Stimulated activated CD4-positive, alpha-beta T cell treated with anti-CD3 and anti-CD28 coated beads, Interleukin-15, amount 100 ng/mL, for 48 hours (primary cell): Measurements from ENCODE around the gene MORC1.
"Not testable (repeated sequence)": the region's sequence is repeated elsewhere in the genome, so short reads cannot be mapped to it uniquely, and the experiment has no call there.

Source experiments
- DNase-seq, 2 donors: peaks; one replicate each; pipeline ENCODE4 v3.0.0-alpha.2; 2020; ENCODE audit warnings: low read depth in 2 of 2

The MORC1 gene

DNA sequence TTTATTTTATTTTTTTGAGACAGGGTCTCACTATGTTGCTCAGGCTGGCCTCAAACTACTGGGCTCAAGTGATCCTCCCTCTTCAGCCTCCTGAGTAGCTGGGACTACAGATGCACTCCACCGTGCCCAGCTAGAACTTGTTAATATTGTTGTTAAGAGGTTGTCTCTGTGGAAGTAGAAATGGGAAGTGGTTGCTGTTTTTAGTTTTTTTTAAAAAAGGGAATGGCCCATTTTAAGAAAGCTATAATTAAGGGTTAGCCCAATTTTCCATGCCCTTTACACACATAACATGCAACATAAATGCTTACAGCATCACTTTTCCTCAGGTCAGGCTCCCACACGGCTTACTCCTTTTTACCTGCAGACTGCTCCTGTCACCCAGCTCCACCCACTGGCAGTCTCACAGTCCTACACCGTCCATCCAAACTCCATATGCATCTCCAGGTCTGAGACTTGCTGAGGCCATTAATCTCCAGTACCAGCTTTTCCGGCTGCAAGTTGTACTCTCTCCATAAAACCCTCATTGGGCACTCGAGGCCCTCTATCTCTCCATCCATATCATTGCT lies 19.8 kb downstream of the MORC1 start:
- DNase-seq, result no peak

- DNase-seq, result no peak
Measured at GRCh38 chr3:109095166-109095565, 22.8 kb downstream of the MORC1 start.

DNA sequence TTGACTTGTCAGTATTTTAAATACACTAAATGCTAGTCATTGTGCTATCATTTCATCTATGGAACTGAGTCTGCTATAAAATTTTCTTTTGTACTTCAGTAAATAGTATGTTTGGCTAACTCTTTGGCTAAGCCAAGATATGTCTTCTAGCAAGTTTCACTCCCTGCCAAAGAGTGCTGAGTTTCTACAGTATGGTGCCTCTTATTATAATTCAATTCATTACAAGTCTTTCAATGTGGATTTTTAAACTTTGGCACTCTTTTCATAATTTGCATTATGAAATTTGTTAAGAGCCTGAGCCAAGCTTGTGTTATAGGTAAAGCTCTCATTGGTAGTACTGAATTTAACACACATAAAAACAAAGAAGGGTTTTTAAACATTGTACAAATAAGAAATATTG lies 24.4 kb downstream of the MORC1 start:
- DNase-seq, result no peak

- no peak for DNase-seq
Measured at GRCh38 chr3:109091846-109092245, 26.1 kb downstream of the MORC1 start.

DNA sequence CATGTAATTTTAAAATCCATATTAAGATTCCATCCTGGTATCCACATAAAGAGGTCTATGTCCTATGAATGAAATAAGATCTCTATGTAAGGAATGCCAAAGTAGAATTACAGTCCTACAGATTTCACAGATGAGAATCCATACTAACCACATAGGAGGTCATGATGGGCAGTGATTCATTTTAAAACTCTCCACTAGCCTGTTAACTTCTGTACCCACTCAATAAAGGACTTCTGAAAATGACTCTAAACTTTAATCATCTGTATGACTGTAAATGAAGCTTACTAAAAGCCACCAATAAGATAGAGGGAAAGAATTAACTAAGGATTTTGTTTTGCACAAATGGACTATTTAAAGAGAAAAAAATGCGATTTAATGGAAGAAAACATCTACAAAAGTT lies 28.7 kb downstream of the MORC1 start:
- no peak for DNase-seq

GRCh38 chr3:109081746-109082510 lies 36.0 kb downstream of the MORC1 start:
- peak in 1 of 2 donors; percentile 2 for DNase-seq

- not testable (repeated sequence) for DNase-seq
Measured at GRCh38 chr3:109080090-109080489, 37.8 kb downstream of the MORC1 start.

GRCh38 chr3:109073116-109073515 lies 44.8 kb downstream of the MORC1 start:
- no peak for DNase-seq

DNA sequence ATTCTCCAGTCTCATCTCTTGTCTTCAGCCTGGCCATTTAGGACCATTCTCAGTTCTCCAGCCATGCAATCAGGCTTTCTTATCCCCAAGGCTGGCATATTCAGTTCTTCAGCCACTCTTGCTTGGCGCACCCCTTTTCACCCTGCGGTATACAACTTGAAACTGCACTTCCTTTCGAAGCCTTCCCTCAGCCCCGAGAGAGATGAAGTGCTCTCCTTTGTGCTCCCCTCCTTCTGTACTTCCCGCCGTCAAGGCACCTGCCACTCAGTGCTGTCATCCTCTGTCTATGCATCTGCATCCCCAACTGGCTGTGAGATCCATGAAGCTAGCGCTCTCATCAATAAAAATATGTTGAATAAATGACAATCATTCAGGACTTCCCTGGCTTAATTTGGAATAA lies 45.7 kb downstream of the MORC1 start:
- no peak for DNase-seq

- no peak for DNase-seq
Measured at GRCh38 chr3:109071350-109072142, 46.4 kb downstream of the MORC1 start.

GRCh38 chr3:109070211-109070610 lies 47.7 kb downstream of the MORC1 start:
- no peak for DNase-seq

DNA sequence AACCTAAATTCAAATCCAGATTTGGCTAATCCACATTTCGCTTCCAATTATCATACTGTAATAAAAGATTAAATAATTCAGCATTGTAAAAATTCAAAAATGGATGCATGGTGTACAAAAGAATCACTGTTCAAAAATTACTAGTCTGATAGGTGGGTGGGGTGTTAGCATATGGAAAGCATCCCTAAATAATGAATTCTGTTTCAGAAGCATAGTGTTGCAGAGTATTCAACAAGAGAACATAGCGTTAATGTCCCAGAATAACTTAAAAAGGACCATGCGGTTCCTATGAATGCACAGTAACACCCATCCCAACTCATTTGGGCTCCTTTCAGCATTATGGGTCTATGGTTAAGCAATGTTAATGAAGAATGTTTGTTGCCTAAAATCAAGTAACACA lies 51.1 kb downstream of the MORC1 start:
- DNase-seq, result no peak

GRCh38 chr3:109059264-109059663 lies 58.7 kb downstream of the MORC1 start:
- DNase-seq, result no peak

- no peak for DNase-seq
Measured at GRCh38 chr3:109057616-109058015, 60.3 kb downstream of the MORC1 start.

- no peak for DNase-seq
Measured at GRCh38 chr3:109057056-109057455, 60.9 kb downstream of the MORC1 start.

- DNase-seq, result peak in 1 of 2 donors; percentile 3
Measured at GRCh38 chr3:109050591-109051167, 67.3 kb downstream of the MORC1 start.

DNA sequence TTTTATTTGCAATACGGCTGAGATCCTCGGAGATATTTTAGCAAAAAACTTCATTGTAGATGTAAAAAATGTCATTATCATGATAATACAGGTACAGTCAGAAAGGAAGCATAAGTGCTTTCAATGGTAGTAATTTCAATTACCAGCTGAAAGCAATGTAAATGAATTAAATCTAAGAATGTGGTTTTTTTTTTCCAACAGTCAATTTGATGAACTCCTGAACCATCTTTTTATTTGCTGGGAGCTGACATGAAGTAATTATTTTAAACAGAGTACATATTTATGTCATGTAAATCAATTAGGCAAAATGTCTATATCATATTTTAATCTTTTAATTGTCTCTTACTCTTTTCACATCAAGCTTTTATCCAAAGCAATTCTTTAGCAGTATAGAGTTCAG lies 70.6 kb downstream of the MORC1 start:
- no peak for DNase-seq

DNA sequence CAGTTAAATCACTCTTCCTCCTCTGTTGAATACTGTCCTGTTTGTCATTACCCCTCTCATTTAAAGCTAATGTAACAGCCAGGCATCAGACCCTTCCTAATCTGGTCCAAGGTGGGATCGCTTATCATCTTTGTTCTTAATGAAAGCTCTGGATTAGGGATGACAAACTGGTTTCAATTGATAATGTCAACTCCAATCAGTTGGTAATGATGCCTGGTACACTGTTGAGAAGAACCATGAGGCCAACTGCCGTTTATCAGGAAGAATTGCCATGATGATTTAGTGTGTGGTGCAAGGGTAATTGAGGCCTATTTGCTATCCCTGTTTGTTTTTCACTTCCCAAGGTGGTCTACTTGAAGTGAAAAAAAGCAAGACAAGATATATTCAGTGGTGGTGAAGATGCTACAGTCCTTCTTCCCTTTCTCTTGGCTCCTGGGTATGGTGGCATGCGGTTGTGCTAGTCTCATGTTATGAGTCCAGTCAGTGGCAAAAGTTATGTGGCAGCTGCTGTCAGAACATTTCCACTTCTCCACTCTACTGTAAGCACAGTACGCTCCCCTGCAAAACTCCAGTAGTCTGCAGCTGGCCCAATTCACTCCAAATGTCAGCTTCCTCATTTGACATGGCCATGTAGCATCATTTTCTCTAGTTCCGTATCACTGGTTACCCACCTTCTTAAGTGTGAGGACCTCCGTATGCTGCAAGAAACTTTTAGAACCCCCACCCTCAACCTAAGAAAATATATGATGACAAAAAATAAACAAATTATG lies 72.5 kb downstream of the MORC1 start:
- no peak for DNase-seq

GRCh38 chr3:109035082-109035481 lies 82.9 kb downstream of the MORC1 start:
- no peak for DNase-seq

GRCh38 chr3:109033000-109033660 lies 84.8 kb downstream of the MORC1 start:
- no peak for DNase-seq

- DNase-seq, result no peak
Measured at GRCh38 chr3:109028753-109029152, 89.2 kb downstream of the MORC1 start.
